Liver (tissue), 9 donors: ENCODE results near the gene MAP7D3. TPM values are rescaled to one million over a fixed set of nuclear protein-coding genes. Genes with fewer than 3 reads are reported as not detected.

Experiments
- DNase-seq: peaks from one replicate; pipeline ENCODE4 v3.0.0-alpha.2; 2017; ENCODE audit warnings: low spot score
- H3K27ac ChIP-seq, 2 donors: one replicate each; pipeline ENCODE4 v1.7.0; 2013; ENCODE audit warnings: inconsistent platforms in 2 of 2, low read length in 2 of 2, control low read depth in 1 of 2, low read depth in 1 of 2, mild to moderate bottlenecking in 1 of 2
- H3K27me3 ChIP-seq, 4 donors: one replicate each; pipeline versions ENCODE4 v1.6.1 to v1.7.0; 2013; ENCODE audit warnings: low read length in 3 of 4, inconsistent platforms in 1 of 4, mild to moderate bottlenecking in 1 of 4, moderate library complexity in 1 of 4; ENCODE audit not compliant: control insufficient read depth in 4 of 4, insufficient read depth in 4 of 4
- H3K36me3 ChIP-seq, 4 donors: one replicate each; pipeline versions ENCODE4 v1.6.1 to v1.7.0; 2013; ENCODE audit warnings: low read length in 3 of 4, mild to moderate bottlenecking in 3 of 4, low read depth in 1 of 4, moderate library complexity in 1 of 4; ENCODE audit not compliant: control insufficient read depth in 4 of 4, insufficient read depth in 3 of 4
- H3K4me1 ChIP-seq, 4 donors: one replicate each; pipeline versions ENCODE4 v1.6.1 to v1.7.0; 2013; ENCODE audit warnings: low read length in 3 of 4, mild to moderate bottlenecking in 3 of 4, moderate library complexity in 1 of 4; ENCODE audit not compliant: control insufficient read depth in 4 of 4, insufficient read depth in 4 of 4
- H3K4me3 ChIP-seq, 3 donors: one replicate each; pipeline versions ENCODE4 v1.6.1 to v1.7.0; 2013; ENCODE audit warnings: low read length in 3 of 3, control low read depth in 1 of 3, low read depth in 1 of 3, mild to moderate bottlenecking in 1 of 3
- H3K9ac ChIP-seq, 2 donors: one replicate each; pipeline ENCODE4 v1.7.0; 2013; ENCODE audit warnings: low read length in 2 of 2, mild to moderate bottlenecking in 2 of 2, moderate library complexity in 2 of 2, control low read depth in 1 of 2, low read depth in 1 of 2
- H3K9me3 ChIP-seq, 4 donors: one replicate each; pipeline versions ENCODE4 v1.6.1 to v1.7.0; 2013; ENCODE audit warnings: low read length in 3 of 4; ENCODE audit not compliant: control insufficient read depth in 4 of 4
- ATF3 ChIP-seq: IDR thresholded peaks from 2 replicates; pipeline ENCODE4 v1.6.1; 2016; ENCODE audit warnings: antibody characterized with exemption
- FOXA1 ChIP-seq: IDR thresholded peaks from 2 replicates; pipeline ENCODE4 v1.6.1; 2016; ENCODE audit warnings: antibody characterized with exemption
- GABPA ChIP-seq, 2 donors: IDR thresholded peaks in 1 of 2; conservative IDR thresholded peaks in 1 of 2; 2 replicates each; pipeline ENCODE4 v1.6.1; 2016; ENCODE audit warnings: antibody characterized with exemption in 2 of 2, mild to moderate bottlenecking in 1 of 2, moderate library complexity in 1 of 2
- HNF4G ChIP-seq: IDR thresholded peaks from 2 replicates; pipeline ENCODE4 v1.6.1; 2016; ENCODE audit warnings: antibody characterized with exemption
- MAX ChIP-seq: IDR thresholded peaks from 2 replicates; pipeline ENCODE4 v1.6.1; 2016; ENCODE audit warnings: antibody characterized with exemption
- NR2F2 ChIP-seq: IDR thresholded peaks from 2 replicates; pipeline ENCODE4 v1.6.1; 2016; ENCODE audit warnings: antibody characterized with exemption
- RAD21 ChIP-seq, 2 donors: IDR thresholded peaks; 2 replicates each; pipeline ENCODE4 v1.6.1; 2016; ENCODE audit warnings: antibody characterized with exemption in 2 of 2, mild to moderate bottlenecking in 2 of 2
- TAF1 ChIP-seq: conservative IDR thresholded peaks from 2 replicates; pipeline ENCODE4 v1.6.1; 2016; ENCODE audit warnings: antibody characterized with exemption, mild to moderate bottlenecking
- YY1 ChIP-seq: IDR thresholded peaks from 2 replicates; pipeline ENCODE4 v1.6.1; 2016; ENCODE audit warnings: antibody characterized with exemption, mild to moderate bottlenecking
- WGBS: extraction: QIAGEN DNeasy Blood & Tissue Kit; methylation state at CpG from one replicate; pipeline ENCODE4 v1.1.7; 2013; 5-methylcytosine and 5-hydroxymethylcytosine counted together
- polyA plus RNA-seq, 2 donors: library from polyadenylated mRNA; stranded (reverse) in 1 of 2; unstranded in 1 of 2; fragments of 200-250 nt in 1 of 2; fragments of >200 nt in 1 of 2; fragmentation: Nextera tagmentation in 1 of 2; extraction: Ambion mirVana in 1 of 2; gene quantifications; one replicate each; pipeline versions ENCODE4 v1.2.1 to v1.2.3, GENCODE V29; 2013 to 2015
- total RNA-seq, 2 donors: library from RNA; depleted of rRNA; stranded (reverse); fragments of >200 nt; gene quantifications; one replicate each; pipeline ENCODE4 v1.2.3, GENCODE V29; 2014
- TF ChIP-seq, protein P1 (sequence below): fragments of 150-350 bp; IDR thresholded peaks from 2 replicates; pipeline ENCODE4 v1.5.1; 2017; ENCODE audit warnings: improper control_type of control experiment, low read depth, low read length; ENCODE audit not compliant: missing input control
- donor health status: healthy.
- donor health status: healthy.
- donor health status: healthy.
- donor health status: healthy.
- donor health status: healthy.

Gene MAP7D3
- total and polyA plus RNA-seq, 4 donors: 1.6 to 4.4 (median 3.1) TPM

DNA sequence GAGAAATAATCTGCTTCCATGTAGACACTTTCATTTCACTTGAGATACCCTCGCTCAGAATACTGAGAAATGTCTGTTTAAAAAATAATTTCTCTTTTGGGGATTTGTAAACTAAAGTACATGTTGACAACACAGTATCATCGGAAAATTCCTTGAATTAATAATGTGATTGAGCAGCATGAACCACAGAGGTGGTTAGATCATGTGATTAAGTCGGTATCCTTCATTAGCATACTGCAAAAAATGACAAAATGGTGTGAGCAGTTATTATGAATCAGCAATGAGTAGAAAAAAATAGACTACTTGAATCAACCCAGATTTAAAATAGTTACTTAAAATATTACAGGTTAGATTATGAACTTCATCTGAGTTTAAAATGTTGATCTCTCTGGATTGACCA lies 14.1 kb downstream of the MAP7D3 start:
- Histone ChIP-seq H3K27me3 (no peaks in the 10 kb centered on the region), H3K36me3 (peaks cover 0 to 12% (median 3%) of the 10 kb centered on the region in 4 donors), H3K4me3 (no peak overlapping the region), H3K9me3 (no peaks in the 10 kb centered on the region), H3K9ac (no peak overlapping the region), H3K4me1 (no peaks in the 10 kb centered on the region), H3K27ac (no peak overlapping the region)
- DNase-seq: no peak
- TF ChIP-seq ATF3 (no peak), HNF4G (no peak), FOXA1 (no peak), MAX (no peak), NR2F2 (no peak)
- 91% methylated on average over 3 of the region's 3 CpGs for WGBS

- no peaks in the 10 kb centered on the region for H3K9me3 ChIP-seq
- H3K27me3 ChIP-seq: peaks cover 0 to 2% (median 0%) of the 10 kb centered on the region in 4 donors
- H3K36me3 ChIP-seq: peaks cover 5 to 14% (median 8%) of the 10 kb centered on the region in 4 donors
- no peak overlapping the region for H3K4me3 ChIP-seq
- no peak overlapping the region for H3K27ac ChIP-seq
- no peak for DNase-seq
- no peak overlapping the region for H3K9ac ChIP-seq
- no peak for TF ChIP-seq TAF1
- H3K4me1 ChIP-seq: no peaks in the 10 kb centered on the region
- WGBS: 73% methylated on average over 3 of the region's 3 CpGs
Observed at GRCh38 chrX:136228839-136229207, 22.4 kb downstream of the MAP7D3 start.

GRCh38 chrX:136227948-136228838 lies 23.0 kb downstream of the MAP7D3 start:
- 84% methylated on average over 8 of the region's 8 CpGs for WGBS
- Histone ChIP-seq H3K4me3 (no peak overlapping the region), H3K27me3 (peaks cover 0 to 2% (median 0%) of the 10 kb centered on the region in 4 donors), H3K9ac (no peak overlapping the region), H3K27ac (no peak overlapping the region), H3K4me1 (no peaks in the 10 kb centered on the region), H3K9me3 (no peaks in the 10 kb centered on the region), H3K36me3 (peaks cover 5 to 14% (median 8%) of the 10 kb centered on the region in 4 donors)
- TF ChIP-seq HNF4G: no peak
- TF ChIP-seq FOXA1: no peak
- no peak for TF ChIP-seq GABPA (IDR thresholded peaks at IDR 0.05 in 1 of 2, conservative IDR thresholded peaks at IDR 0.05 in 1 of 2)
- TF ChIP-seq MAX: no peak
- no peak for TF ChIP-seq RAD21 (IDR thresholded peaks at IDR 0.05)
- no peak for TF ChIP-seq YY1
- TF ChIP-seq, protein P1, sequence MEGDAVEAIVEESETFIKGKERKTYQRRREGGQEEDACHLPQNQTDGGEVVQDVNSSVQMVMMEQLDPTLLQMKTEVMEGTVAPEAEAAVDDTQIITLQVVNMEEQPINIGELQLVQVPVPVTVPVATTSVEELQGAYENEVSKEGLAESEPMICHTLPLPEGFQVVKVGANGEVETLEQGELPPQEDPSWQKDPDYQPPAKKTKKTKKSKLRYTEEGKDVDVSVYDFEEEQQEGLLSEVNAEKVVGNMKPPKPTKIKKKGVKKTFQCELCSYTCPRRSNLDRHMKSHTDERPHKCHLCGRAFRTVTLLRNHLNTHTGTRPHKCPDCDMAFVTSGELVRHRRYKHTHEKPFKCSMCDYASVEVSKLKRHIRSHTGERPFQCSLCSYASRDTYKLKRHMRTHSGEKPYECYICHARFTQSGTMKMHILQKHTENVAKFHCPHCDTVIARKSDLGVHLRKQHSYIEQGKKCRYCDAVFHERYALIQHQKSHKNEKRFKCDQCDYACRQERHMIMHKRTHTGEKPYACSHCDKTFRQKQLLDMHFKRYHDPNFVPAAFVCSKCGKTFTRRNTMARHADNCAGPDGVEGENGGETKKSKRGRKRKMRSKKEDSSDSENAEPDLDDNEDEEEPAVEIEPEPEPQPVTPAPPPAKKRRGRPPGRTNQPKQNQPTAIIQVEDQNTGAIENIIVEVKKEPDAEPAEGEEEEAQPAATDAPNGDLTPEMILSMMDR: no peak
- DNase-seq: no peak
